ENCODE data around the gene MAP3K1. TPM values are rescaled to one million over a fixed set of nuclear protein-coding genes. Genes with fewer than 3 reads are reported as not detected.
A peak's percentile ranks its signal among the peaks of the same experiment; 100 is the strongest.

MAP3K1 gene
- total and polyA plus RNA-seq, 7 donors, result 3.0 to 12.5 (median 8.4) TPM

GRCh38 chr5:56896763-56897162, 81.4 kb downstream of the MAP3K1 start:
- H3K27ac ChIP-seq, result no peak overlapping the region
- no peaks in the 10 kb centered on the region for H3K27me3 ChIP-seq
- 98 to 99% methylated on average over 4 of the region's 4 CpGs for WGBS, 2 donors
- no peaks in the 10 kb centered on the region for H3K9me3 ChIP-seq
- peaks cover 0 to 14% (median 2%) of the 10 kb centered on the region in 4 donors for H3K36me3 ChIP-seq
- no peak overlapping the region for H3K4me3 ChIP-seq
- no peak for DNase-seq
- TF ChIP-seq POLR2AphosphoS5 (IDR thresholded peaks at IDR 0.05) (no peak), EP300 (IDR thresholded peaks at IDR 0.05) (no peak), CTCF (IDR thresholded peaks at IDR 0.05) (no peak), POLR2A (IDR thresholded peaks at IDR 0.05) (no peak)
- no peaks in the 10 kb centered on the region for H3K4me1 ChIP-seq
- intact Hi-C loops (cut with DNase I), result no loop called here

GRCh38 chr5:56898213-56898612, 82.9 kb downstream of the MAP3K1 start:
- 91 to 92% methylated on average over 4 of the region's 4 CpGs for WGBS, 2 donors
- intact Hi-C loops (cut with DNase I), result no loop called here
- no peak overlapping the region for H3K4me3 ChIP-seq
- H3K4me1 ChIP-seq, result no peaks in the 10 kb centered on the region
- no peak overlapping the region for H3K27ac ChIP-seq
- TF ChIP-seq CTCF (IDR thresholded peaks at IDR 0.05), result no peak
- TF ChIP-seq POLR2AphosphoS5 (IDR thresholded peaks at IDR 0.05), result no peak
- TF ChIP-seq EP300 (IDR thresholded peaks at IDR 0.05), result no peak
- TF ChIP-seq POLR2A (IDR thresholded peaks at IDR 0.05), result no peak
- DNase-seq, result no peak
- no peaks in the 10 kb centered on the region for H3K27me3 ChIP-seq
- H3K9me3 ChIP-seq, result no peaks in the 10 kb centered on the region
- H3K36me3 ChIP-seq, result peaks cover 0 to 14% (median 1%) of the 10 kb centered on the region in 4 donors

- DNase-seq, result no peak
- no peak for TF ChIP-seq EP300 (IDR thresholded peaks at IDR 0.05)
- TF ChIP-seq POLR2AphosphoS5 (IDR thresholded peaks at IDR 0.05), result no peak
- no peak for TF ChIP-seq POLR2A (IDR thresholded peaks at IDR 0.05)
- TF ChIP-seq CTCF (IDR thresholded peaks at IDR 0.05), result no peak
- Histone ChIP-seq H3K9me3 (no peaks in the 10 kb centered on the region), H3K27ac (no peak overlapping the region), H3K36me3 (no peaks in the 10 kb centered on the region), H3K27me3 (no peaks in the 10 kb centered on the region), H3K4me3 (no peak overlapping the region), H3K4me1 (no peaks in the 10 kb centered on the region)
- intact Hi-C loops (cut with DNase I), result loop anchor here (2.0 to 10.0 kb wide), 3 partner anchors 237 to 906 kb away; partner anchors contain the start of gene IL6ST
- 57 to 60% methylated on average over 4 of the region's 4 CpGs for WGBS, 2 donors
Observed at GRCh38 chr5:56900395-56900794, 85.0 kb downstream of the MAP3K1 start.

- H3K4me1 ChIP-seq, result no peaks in the 10 kb centered on the region
- no peaks in the 10 kb centered on the region for H3K27me3 ChIP-seq
- TF ChIP-seq CTCF (IDR thresholded peaks at IDR 0.05), result peak; percentile 54 to 64 (median 60)
- TF ChIP-seq POLR2AphosphoS5 (IDR thresholded peaks at IDR 0.05), result no peak
- no peak for DNase-seq
- no peak overlapping the region for H3K27ac ChIP-seq
- intact Hi-C loops (cut with DNase I), result loop anchor here (2.0 to 10.0 kb wide), 3 partner anchors 236 to 906 kb away; partner anchors contain the start of gene IL6ST
- H3K36me3 ChIP-seq, result no peaks in the 10 kb centered on the region
- no peaks in the 10 kb centered on the region for H3K9me3 ChIP-seq
- WGBS, 2 donors, result 35% methylated on average over 3 of the region's 3 CpGs
- no peak overlapping the region for H3K4me3 ChIP-seq
Observed at GRCh38 chr5:56900858-56901578, 85.7 kb downstream of the MAP3K1 start.
